ENCODE results near the gene KCNQ1. TPM values are rescaled to one million over a fixed set of nuclear protein-coding genes. Genes with fewer than 3 reads are reported as not detected.

The KCNQ1 gene
- total RNA-seq, 2 donors from 2014 or later = 18.6 to 25.5 TPM

DNA sequence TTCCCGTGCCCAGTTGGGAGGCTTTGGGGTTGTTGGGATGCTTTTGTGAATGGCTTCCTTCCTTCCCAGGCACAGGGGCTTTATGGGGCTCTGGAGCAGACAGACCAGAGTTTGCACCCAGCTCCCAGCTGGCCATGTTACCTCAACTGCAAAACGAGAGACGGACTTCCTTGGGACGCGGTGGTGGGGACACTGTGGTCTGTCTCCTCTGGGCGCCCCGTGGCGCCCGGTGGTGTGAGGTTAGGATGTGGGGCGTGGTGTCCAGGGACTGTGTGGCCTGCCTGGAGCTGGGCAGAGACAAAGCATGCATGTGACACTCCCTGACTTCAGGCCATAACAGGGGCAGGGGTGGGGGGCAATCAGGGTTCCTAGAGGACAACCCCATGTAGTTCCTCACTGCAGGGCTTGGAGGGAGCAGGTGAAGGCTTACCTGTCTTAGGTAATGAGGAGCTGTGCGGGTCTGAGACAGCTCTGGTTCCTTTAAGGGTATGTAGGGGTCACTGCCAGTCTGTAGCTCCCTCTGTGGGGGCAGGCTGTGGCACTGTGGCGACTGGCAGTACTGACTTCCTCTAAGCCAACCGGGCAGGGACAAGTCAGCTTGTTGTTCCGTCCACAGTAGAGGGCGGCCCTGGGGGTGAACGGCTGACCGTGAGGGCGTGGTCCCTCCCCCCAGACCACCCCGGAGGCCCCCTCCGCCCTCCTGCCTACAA lies 14.4 kb downstream of the KCNQ1 start:
- DNase-seq (no peak), ATAC-seq (no peak)
- Mint-ChIP-seq H3K27ac (no peak overlapping the region), H3K27me3 (no peaks in the 10 kb centered on the region), H3K4me1 (peaks cover 10% of the 10 kb centered on the region), H3K36me3 (ENCODE audit: low read depth) (no peaks in the 10 kb centered on the region), H3K4me3 (no peak overlapping the region)
- H3K9me3 ChIP-seq (ENCODE audit: control insufficient read depth, low read length, poor library complexity, severe bottlenecking) = no peaks in the 10 kb centered on the region

DNA sequence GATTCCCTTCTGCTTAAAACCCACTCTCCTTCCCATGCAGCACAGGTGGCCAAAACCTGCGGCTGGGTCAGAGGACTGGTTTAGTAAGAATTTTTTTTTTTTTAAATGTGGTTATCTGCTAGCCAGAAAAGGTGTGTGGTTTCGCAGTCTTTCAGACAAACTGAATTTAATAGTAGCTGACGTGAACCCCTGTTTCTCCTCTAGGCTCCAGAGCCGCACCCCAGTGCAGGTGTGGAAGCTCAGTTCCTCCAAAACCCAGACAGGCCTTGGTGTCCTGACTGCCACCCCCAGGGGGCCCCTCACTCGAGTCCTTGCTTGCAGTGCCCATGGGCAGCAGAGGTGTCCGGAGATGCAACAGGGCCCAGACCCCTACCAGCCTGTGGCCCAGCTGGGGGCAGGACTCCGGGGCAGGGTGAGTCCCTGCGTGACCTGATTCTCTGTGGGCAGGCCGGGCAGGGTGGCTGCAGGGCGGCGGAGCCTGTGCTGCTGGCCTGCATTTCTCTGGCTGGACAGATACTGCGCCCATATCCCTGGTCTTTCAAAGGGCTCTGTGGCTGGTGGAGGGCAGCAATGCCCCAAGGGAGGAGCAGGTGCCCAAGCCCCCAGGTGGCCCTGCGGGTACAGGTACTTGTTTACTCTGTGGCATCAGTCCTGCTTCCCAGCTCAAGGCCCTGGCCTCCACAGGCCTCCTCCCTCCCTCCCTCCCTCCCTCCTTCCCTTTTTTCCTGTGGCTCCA lies 15.2 kb downstream of the KCNQ1 start:
- no peak overlapping the region for H3K27ac Mint-ChIP-seq
- ATAC-seq = no peak
- H3K9me3 ChIP-seq (ENCODE audit: control insufficient read depth, low read length, poor library complexity, severe bottlenecking) = no peaks in the 10 kb centered on the region
- no peak overlapping the region for H3K4me3 Mint-ChIP-seq
- H3K36me3 Mint-ChIP-seq (ENCODE audit: low read depth) = no peaks in the 10 kb centered on the region
- H3K4me1 Mint-ChIP-seq = peaks cover 10% of the 10 kb centered on the region
- DNase-seq = no peak
- H3K27me3 Mint-ChIP-seq = no peaks in the 10 kb centered on the region

DNA sequence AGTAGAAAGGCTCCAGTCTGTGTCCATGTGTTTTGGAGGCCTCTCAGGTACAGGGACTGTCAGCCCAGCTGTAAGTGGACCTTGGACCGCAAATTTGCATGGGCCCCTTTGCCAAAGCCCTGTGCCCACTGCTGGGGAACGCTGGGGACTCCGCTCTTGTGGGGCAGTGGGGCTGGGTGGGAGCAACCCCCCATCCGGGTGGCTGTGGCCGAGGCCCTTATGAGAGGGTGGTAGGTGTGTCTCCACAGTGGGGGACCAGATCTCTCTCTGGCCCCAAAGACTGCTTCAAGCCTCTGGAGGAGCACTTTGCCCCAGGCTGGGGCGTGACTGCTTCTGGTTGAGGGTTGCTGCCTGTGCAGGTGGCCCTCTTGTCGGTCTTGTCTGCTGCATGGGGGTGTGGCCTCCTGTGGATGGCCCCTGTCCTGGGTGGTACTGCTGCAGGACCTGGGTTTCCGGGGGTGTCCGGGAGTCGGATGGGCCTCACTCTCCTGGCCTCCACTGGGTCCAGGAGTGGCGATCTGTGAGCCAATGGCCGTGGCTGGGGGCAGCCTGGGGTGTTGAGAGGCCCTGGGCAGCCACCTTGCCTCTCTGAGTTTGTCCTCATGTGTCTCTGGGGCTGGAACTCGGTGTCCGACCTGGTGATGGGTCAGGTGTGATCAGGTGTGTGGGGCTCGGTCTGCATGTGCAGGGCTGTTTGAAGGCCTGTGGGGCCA lies 15.9 kb downstream of the KCNQ1 start:
- DNase-seq (no peak), ATAC-seq (no peak)
- Mint-ChIP-seq H3K27me3 (no peaks in the 10 kb centered on the region), H3K27ac (no peak overlapping the region), H3K4me3 (no peak overlapping the region), H3K4me1 (peaks cover 10% of the 10 kb centered on the region), H3K36me3 (ENCODE audit: low read depth) (no peaks in the 10 kb centered on the region)
- H3K9me3 ChIP-seq (ENCODE audit: control insufficient read depth, low read length, poor library complexity, severe bottlenecking) = no peaks in the 10 kb centered on the region

DNA sequence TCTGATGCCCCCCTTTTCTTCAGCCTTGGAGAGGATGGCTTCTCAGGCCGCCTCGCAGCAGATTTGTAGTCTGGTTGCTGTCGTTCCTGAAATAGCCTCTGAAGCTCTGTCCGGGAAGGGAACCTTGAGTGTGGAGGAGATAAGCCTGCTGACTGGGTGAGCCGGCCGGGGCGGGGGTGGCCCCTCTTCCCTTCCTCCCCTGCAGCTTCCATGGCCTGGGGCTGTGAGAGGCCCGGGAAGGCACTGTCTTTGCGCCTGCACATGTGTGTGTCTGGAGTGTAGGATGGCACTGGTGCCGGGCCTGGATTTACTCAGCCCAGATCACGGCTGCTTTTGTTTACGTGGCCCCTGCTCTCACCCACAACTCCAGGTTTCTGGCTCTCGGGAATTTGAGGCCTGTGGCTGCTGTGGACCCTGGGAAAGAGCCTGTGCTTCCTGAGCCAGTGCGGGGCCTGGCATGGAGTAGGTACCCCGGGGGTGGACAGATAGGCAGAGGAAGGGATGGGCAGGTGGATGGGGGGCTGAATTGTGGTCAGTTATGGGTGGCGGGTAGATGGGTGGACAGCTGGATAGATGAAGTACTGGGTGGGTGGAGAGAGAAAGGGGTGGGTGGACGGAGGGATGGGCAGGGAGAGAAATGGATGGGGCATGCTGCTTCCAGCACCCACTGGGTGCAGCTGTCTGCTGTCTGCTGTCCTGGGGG lies 16.6 kb downstream of the KCNQ1 start:
- H3K36me3 Mint-ChIP-seq (ENCODE audit: low read depth) = no peaks in the 10 kb centered on the region
- H3K4me3 Mint-ChIP-seq = no peak overlapping the region
- peaks cover 10% of the 10 kb centered on the region for H3K4me1 Mint-ChIP-seq
- DNase-seq = no peak
- no peaks in the 10 kb centered on the region for H3K9me3 ChIP-seq (ENCODE audit: control insufficient read depth, low read length, poor library complexity, severe bottlenecking)
- no peak overlapping the region for H3K27ac Mint-ChIP-seq
- H3K27me3 Mint-ChIP-seq = no peaks in the 10 kb centered on the region
- ATAC-seq = no peak

DNA sequence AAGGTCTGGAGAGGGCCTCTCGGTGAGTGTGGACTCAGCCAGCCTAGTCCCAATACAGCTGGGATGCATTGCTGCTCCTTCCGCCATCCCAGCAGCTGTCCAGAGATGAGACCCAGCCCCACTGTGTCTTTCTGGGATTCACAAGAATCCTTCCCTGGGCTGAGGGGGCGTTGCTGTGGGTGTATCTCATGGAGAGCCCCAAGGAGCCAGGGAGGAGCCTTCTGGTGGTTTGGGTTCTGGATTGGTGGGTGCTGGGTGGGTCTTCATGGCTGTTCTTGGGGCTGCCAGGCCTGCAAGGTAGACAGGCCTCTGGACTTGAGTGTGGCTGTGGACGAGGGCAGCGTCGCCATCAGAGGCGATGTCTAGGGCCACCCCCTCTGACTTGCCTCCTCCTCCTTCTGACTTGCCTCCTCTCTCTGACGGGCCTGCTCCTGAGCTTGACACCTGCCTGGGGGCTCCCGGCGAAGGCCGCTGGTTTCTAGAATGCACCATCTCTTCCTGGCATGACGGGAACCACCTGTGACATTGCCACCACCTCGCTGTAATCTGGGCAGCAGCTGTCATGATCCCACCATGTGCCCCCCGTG lies 17.2 kb downstream of the KCNQ1 start:
- no peak overlapping the region for H3K4me3 Mint-ChIP-seq
- H3K27me3 Mint-ChIP-seq = no peaks in the 10 kb centered on the region
- H3K36me3 Mint-ChIP-seq (ENCODE audit: low read depth) = no peaks in the 10 kb centered on the region
- no peaks in the 10 kb centered on the region for H3K9me3 ChIP-seq (ENCODE audit: control insufficient read depth, low read length, poor library complexity, severe bottlenecking)
- H3K4me1 Mint-ChIP-seq = peaks cover 15% of the 10 kb centered on the region
- H3K27ac Mint-ChIP-seq = no peak overlapping the region
- no peak for DNase-seq
- no peak for ATAC-seq

DNA sequence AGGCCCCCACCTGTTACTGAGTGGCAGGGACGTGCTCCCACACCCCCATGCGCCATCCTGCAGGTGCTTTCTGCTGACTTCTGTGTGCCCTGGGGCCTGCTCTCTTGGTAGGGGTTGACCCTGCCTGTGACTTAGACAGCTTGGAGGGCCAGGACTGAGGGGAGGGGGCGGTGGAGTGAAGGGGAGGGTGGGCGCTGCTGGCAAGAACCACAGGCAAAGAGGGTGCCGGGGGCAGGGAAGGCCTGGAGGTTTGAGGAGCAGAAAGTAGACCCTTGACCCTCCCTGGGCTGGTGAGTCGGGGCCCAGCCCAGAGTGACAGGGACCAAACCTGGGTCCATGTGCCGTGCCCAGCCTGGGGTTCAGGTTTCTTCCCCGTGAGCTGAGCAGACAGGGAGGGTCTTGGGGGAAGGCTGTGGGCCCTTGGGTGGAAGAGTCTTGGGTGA lies 17.8 kb downstream of the KCNQ1 start:
- no peak for ATAC-seq
- Mint-ChIP-seq H3K27ac (no peak overlapping the region), H3K27me3 (no peaks in the 10 kb centered on the region), H3K4me1 (peaks cover 20% of the 10 kb centered on the region), H3K4me3 (peak overlapping the region; percentile 62), H3K36me3 (ENCODE audit: low read depth) (no peaks in the 10 kb centered on the region)
- no peak for DNase-seq
- H3K9me3 ChIP-seq (ENCODE audit: control insufficient read depth, low read length, poor library complexity, severe bottlenecking) = no peaks in the 10 kb centered on the region

DNA sequence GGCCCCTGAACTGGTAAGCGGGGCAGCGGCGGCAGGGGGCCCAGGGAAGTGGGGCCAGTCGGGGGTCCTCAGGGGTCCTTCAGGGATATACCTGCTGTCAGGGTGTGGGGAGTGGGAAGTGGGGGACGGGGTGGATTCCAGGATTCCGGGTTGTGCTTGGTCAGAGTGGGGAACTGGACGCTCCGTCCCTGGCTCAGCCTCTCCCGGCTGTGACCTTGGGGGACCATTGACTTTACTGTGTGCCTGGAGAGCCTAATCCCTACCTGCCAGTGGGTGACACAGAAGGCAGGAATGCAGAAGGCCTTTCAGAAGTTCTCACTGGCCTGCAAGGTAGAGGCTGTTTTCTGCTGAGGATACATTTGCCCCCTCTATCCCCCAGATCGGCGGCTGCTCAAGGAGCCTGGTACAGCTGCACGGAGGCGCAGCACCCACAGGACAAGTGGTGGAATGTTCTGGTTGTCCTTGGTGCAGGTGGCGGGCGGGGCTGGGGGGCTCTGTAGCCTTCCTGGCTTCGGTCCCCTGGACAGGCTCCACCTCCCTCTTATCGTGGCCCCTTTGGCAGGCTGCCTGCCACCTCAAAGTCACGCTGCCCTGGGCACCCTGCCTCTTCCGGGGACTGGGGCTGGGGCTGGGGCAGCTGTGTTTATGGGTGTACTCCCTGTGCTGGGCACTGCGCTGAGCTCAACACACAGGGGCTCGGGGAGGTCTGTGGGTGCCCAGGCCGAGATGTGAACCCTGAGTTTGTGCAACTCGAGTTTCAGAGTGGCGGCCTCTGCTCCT lies 18.4 kb downstream of the KCNQ1 start:
- no peaks in the 10 kb centered on the region for H3K27me3 Mint-ChIP-seq
- H3K27ac Mint-ChIP-seq = no peak overlapping the region
- H3K4me3 Mint-ChIP-seq = peak overlapping the region; percentile 62
- ATAC-seq = no peak
- no peaks in the 10 kb centered on the region for H3K9me3 ChIP-seq (ENCODE audit: control insufficient read depth, low read length, poor library complexity, severe bottlenecking)
- DNase-seq = no peak
- H3K36me3 Mint-ChIP-seq (ENCODE audit: low read depth) = no peaks in the 10 kb centered on the region
- H3K4me1 Mint-ChIP-seq = peaks cover 25% of the 10 kb centered on the region

DNA sequence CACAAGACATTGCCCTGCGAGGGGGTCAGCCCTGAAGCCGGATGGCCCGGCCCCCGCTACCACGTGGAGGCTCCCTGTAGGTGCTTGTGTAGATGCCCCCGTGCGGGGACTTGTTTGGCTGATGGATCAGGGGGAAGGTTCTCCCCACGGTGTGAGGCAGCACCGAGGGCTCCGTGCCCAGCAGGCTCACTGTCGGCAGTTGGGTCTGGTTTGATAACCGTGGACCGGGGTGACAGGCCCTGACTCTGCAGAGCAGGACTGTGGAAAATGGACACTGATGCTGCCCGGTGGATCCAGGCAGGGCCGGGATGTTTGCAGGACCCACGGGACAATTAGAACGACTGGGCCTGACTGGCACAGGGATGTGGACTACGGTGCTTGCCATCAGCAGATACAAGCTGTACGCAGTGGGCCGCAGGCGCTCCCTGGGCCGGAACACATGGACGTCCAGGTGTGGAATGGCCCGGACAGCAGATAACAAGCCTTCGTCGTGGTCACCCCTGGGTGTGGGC lies 19.0 kb downstream of the KCNQ1 start:
- Mint-ChIP-seq H3K4me3 (no peak overlapping the region), H3K27me3 (no peaks in the 10 kb centered on the region), H3K4me1 (peaks cover 23% of the 10 kb centered on the region), H3K36me3 (ENCODE audit: low read depth) (no peaks in the 10 kb centered on the region), H3K27ac (no peak overlapping the region)
- DNase-seq (no peak), ATAC-seq (no peak)
- no peaks in the 10 kb centered on the region for H3K9me3 ChIP-seq (ENCODE audit: control insufficient read depth, low read length, poor library complexity, severe bottlenecking)

DNA sequence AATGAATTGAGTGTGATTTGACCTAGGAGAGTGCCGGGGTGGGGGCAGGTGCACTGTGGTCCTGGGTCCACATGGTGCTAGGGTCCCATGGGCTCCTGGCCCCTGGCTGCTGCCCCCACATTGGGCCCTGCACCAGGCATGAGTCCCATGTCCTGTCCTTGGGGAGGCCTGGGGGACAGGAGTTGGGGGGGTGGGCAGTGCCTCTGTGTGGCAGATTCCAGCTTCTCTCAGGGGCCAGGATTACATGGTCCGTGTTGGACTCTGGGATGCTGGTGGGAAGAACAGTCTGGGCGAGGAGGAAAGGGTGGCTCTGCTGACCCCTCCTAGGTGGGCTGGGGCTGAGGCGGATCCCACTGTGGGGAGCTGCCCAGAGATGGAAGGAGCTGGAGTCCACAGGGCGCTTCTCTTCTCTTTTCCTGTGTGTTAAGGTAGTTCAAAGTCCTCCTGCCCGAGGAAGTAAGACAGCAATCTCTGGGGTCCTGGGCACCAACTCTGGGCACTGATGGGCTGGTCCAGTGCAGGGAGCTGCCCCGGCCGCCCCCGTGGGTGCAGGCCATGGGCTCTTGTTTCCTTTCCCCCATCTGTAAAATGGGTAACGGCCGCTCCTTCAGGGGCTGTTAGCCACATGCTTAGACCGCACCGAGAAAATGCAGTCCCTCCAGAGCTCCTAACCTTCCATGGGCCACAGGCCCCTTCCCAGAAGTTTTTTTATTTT lies 19.8 kb downstream of the KCNQ1 start:
- Mint-ChIP-seq H3K4me1 (peaks cover 19% of the 10 kb centered on the region), H3K36me3 (ENCODE audit: low read depth) (no peaks in the 10 kb centered on the region), H3K4me3 (no peak overlapping the region), H3K27ac (no peak overlapping the region), H3K27me3 (no peaks in the 10 kb centered on the region)
- DNase-seq (no peak), ATAC-seq (no peak)
- H3K9me3 ChIP-seq (ENCODE audit: control insufficient read depth, low read length, poor library complexity, severe bottlenecking) = no peaks in the 10 kb centered on the region

DNA sequence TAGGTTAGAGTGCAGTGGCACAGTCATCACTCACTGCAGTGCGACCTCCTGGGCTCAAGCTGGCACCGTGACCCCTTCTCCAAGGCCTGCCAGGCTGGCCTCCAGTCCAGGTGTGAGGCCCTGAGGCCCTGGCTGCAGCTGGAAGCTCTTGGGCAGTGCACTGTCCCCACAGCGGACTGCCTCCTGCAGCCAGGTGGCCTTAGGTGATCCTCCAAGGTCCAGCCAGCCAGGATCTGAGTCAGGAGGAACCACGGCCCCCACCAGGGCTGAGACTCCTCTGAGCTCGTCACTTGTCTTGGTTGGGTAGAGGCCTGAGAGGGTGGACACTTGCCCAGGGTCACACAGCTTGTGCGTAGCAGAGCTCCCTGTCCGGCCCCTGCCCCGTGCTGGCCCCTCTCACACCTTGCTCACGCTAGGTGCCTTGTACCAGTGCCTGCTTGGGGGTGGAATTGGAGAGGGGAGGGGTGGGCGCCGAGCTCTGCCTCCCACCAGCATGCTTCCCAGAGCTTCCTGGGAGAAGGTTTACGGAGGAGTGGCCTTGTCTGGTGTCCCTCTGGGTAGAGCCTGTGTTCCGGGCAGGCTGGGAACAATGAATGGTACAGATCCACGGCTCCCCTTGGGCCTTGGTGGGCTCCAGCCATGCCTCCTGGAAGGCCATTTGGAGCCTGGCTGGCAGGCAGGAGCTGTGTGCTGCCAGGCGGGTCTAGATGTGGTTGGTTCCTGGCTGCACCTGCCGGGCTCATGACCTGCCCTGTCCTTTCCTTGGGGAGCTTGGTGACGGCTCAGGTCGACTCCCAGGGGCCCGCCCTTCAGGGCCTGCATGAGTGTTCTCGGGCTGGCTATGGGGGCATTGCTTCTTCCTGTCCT lies 20.6 kb downstream of the KCNQ1 start:
- Mint-ChIP-seq H3K27me3 (no peaks in the 10 kb centered on the region), H3K4me3 (no peak overlapping the region), H3K36me3 (ENCODE audit: low read depth) (no peaks in the 10 kb centered on the region), H3K27ac (no peak overlapping the region), H3K4me1 (peaks cover 19% of the 10 kb centered on the region)
- no peaks in the 10 kb centered on the region for H3K9me3 ChIP-seq (ENCODE audit: control insufficient read depth, low read length, poor library complexity, severe bottlenecking)
- ATAC-seq (no peak), DNase-seq (no peak)
